GM08714 (cell line): ENCODE results near the gene WNT1.

Experiments used
- H3K4me3 ChIP-seq: fragments of 200-500 bp; sonication (Bioruptor generic); 2 replicates; pipeline ENCODE4 v1.5.1; 2014; ENCODE audit warnings: mild to moderate bottlenecking, low read length, inconsistent platforms
- ZNF274 ChIP-seq: IDR thresholded peaks from 2 replicates; pipeline ENCODE4 v1.6.1; 2012; ENCODE audit warnings: mild to moderate bottlenecking, low read depth, low read length

Gene WNT1

DNA sequence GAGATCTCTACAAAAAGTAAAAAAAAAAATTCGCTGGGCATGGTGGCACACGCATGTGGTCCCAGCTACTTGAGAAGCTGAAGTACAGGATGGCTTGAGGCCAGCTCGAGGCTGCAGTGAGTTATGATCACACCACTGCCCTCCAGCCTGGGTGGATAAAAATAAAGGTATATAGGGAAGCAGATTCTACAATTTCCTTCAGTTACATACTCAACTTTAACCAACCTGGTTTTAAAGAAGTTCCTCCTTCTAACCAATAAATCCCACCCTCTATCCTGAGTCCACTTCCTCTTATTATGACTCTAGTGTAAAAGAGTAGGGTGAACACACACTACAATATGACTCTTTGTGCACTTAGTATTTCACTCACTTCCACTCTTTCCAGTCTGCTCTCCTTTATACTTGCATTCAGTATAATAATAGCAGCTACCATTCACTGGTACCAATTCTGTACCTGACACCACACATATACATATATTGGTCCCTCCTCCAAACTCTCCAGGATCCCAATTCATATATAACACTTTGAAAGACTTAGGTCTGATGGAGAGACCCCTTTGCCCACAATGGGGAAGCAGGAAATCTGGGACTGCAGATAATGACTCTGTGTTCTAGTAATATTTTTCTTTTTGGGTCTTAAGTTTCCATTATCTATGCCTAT lies 23.2 kb upstream of the WNT1 start:
- no peak for TF ChIP-seq ZNF274
- no peak overlapping the region for H3K4me3 ChIP-seq

DNA sequence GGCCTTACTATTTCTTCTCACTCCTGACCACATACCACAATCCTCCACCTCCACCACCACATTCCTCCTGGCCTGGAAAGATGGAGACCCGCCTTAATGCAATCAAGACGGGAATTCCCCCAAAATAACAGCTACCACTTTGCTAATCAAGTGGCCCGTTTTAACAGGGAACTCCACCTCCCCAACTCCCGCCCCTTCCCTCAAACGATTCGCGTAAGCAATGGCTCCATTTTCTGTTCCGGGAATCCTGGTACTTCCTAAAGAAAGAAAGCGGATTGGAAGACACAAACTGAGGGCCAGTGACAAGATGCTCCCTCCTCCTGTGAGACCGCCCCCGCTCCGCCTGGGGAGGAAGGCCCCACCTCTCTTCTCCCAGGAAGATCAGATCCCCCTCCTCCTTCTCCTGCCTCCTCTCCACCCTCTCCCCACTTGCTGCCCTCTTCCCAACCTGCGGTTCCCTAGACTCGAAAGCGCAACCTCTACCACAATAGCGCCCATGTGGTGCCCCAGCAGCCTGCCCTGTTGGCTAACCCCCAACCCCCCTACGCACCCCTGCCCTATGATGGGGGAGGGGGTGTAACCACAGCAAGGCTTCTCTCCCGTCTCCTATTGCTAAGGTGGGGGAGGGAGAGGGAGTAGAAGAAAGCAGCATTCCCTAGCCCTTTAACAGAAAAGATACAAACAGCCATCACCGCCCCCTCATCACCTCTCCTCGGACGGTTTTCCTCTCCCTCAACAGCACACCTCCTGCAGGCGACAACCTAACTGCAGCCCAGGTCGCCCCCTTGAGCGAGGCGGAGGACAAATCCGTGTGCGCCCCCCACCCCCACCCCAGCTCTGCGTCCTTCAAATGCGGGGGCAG lies 21.6 kb upstream of the WNT1 start:
- H3K4me3 ChIP-seq, result peak overlapping the region; percentile 90
- no peak for TF ChIP-seq ZNF274

DNA sequence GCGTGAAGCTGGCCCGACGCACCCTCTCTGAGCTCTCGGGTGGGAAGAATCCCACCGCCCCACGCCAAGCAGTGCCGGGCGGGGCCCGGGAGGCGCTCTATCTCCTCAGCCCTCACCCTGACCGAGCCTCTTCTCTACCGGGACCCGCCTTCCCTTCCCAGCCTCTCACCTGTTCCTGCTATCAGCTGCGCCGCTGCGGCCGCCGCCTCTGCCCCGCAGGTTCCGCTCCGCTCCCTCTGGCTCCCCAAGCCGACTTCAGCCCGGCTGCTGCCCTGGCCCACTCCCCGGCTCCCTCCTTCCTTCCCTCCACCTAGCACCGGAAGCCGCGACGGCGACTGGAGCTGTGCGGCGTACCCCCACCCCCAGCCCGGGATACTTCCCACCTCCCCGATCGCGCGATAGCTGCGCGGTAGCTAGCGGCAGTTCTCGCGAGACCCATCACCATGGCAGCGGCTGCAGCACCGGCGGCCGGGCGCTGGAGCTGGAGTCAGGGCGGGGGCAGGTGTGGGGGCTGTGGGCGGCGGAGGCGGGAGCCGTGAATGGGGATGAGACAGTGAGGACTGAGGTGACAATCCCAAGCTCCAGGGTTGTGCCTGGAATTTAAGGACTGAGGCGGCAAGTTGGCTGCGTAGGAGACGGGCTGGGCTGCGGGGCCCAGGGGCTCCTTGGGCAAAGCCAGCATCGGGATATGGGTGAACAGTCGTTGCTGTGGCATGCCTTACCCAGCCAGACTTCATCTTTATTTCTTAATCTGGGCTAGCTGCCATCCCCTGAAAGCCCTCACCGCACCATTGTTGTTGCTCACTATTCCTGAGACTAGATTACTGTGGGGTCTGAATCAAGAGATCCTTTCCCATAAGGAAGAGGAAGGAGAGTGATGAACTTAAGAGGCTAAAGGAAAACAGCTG lies 20.7 kb upstream of the WNT1 start, which contains the start of gene ARF3:
Gene ARF3, minus strand, starts transcription at position 347 of the 908 bp plus-strand sequence. CDS start 16,392 bp downstream, outside the sequence.
- peak within 1 kb of the TSS; percentile 90 for H3K4me3 ChIP-seq
- TF ChIP-seq ZNF274, result no peak

DNA sequence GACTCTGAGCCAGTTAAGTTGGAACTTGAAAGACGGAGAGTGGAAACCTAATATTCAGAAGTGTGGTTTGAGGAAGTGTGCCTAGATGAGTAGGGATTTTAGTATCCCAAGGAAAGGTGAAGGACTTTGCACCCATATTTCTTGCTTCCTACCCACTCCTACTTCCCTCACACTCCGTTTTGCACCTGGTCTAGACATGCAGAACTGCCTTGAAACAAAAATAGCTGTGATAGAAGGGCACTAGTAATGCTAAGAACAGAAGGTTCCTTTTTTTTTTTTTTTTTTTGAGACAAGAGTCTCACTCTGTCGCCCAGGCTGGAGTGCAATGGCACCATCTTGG lies 20.1 kb upstream of the WNT1 start:
- no peak for TF ChIP-seq ZNF274
- peak overlapping the region; percentile 90 for H3K4me3 ChIP-seq

DNA sequence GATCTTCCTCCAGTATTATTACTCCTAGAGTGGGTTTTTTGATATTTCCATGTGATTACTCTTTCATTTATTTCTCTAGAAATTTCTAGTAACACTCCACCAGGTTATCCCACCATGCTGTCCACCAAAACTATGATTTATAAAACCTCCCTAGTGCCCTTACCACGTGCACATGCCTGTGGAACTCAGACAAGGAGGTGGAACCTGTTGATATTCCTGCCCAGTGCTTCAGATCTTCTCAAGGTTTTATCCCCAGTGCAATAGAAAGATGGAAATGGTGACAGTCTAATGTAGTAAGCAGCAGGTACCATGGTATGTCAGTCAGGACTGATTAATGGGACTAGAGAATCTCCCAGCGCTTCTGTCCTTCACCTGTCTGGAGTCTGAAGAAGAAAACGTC lies 17.3 kb upstream of the WNT1 start:
- TF ChIP-seq ZNF274, result no peak
- no peak overlapping the region for H3K4me3 ChIP-seq

DNA sequence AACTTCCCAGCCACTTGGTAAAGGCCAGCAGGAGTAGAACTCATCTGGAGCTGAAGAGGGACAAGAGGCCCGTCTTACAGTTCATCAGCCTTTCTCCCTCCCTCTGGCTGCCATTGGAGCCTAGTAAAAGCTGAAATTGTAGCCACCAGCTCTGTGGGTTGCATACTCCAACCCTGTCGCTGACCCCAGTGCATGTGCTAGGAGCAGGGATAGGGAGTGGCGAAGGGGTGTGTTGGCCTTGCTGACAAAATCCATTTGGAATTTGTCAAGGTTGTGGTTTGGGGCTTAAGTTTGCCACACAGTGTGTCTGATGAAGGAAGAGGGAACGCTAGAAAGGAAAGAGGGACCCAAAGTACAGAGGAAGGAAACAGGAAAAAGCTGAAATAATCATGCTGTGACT lies 16.8 kb upstream of the WNT1 start:
- H3K4me3 ChIP-seq, result no peak overlapping the region
- no peak for TF ChIP-seq ZNF274

DNA sequence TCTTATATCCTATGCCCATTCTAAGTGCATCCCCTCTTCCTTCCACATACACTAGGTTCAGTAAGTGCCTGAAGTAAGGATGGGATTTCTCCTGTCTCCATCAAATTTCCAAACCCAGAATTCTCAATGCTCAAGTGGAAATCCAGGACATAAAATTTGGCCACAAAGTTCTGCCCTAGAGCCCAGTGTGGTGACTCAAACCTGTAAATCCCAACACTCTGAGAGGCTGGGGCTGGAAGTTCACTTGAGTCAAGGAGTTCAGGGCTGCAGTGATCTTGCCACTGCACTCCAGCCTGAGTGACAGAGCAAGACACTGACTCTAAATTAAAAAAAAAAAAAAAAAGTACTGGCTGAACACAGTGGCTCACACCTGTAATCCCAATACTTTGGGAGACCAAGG lies 16.3 kb upstream of the WNT1 start:
- no peak overlapping the region for H3K4me3 ChIP-seq
- no peak for TF ChIP-seq ZNF274

DNA sequence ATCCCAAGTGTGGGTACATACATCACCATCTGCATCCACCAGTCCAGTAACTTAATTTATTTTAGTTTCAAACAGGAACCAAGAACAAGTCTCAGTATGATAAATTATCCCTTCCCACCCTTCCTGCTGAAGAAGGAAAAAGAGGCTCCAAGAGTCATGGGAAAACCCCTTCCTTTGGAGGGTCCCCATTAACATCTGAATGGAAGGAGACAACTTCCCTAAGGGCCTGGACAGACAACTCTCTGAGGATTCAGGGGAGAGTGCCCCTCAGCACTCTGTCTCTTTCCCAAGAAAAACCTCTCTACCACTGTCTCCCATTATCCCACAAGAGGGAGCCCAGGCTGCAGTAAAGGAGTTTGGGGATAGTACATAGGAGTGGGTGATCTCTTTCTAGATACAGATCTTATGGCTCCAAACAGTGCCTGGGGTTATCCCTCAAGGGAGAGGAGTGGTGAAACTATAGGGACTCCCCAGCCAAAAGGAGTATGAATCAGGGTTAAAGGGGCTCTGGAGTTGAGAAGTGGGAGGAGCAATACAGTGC lies 12.8 kb upstream of the WNT1 start:
- no peak for TF ChIP-seq ZNF274
- H3K4me3 ChIP-seq, result no peak overlapping the region

DNA sequence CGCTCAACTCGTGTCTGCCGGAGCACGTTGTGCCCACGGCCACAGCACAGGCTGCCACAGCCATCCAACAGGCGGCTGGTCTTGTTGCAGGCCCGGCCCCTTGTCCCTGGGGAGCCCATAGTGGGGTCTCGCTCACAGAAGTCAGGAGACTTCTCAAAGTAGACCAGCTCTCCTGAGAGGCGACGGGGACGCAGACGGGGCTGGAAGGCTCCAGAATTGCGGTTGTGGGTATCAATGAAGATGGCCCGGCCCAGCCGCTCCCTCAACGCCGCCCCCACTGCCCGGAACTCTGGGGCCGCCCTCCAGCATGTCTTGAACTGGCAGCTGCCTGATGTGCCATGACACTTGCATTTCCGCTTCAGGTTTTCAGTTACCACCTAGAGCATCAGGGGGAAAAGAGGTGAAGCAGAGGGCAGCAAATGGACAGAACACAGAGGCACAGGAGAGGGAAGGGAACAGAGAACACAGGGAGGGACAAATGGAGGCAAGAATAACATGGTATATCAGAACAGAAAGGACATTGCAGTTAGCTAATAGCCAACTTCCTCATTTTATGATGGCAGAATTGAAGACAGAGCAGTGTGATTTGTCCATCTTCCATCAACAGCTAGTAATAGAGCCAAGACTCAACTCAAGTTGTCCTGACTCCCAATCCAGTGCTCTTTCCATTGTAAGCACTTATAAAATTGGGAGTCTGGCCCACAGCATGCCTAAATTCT lies 11.8 kb upstream of the WNT1 start:
- TF ChIP-seq ZNF274, result no peak
- H3K4me3 ChIP-seq, result no peak overlapping the region

DNA sequence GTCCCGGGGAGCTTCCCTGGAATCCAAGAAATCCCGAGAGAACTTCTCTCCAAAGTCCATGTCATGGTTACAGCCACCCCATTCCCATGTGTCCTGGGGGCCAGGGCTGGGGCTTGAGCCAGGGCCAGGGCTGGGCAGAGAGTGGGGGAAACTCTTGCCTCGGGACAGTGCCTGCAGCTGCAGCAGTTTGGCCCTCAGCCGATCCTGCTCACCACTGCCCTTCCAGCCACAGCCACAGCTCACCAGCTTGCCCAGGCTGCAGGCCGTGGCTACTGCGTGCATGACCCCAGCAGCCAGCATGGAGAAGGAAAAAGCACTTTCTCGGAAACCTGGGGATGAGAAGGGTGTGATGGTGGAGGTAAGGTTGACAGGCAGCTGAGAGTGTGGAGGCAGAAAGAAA lies 10.1 kb upstream of the WNT1 start:
- no peak for TF ChIP-seq ZNF274
- H3K4me3 ChIP-seq, result no peak overlapping the region

DNA sequence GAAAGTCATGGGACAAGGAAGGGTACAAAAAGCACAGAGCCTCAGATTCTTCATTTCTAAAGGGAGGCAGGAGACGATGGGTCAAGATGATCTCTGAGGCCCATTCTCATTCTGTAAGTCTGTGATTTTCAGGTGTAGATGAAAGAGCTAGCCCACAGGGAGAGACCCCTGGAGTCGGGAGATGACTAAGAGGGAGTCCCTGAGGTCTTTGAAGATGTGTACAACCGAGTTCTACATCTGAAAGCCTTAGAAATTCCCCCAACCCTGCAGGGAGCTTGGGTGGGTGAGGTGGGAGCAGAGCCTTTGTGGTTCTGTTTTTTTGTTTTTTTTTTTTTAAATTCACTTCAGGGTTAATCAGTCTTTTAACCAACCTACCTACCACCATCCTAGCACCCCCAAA lies 9.7 kb upstream of the WNT1 start:
- TF ChIP-seq ZNF274, result no peak
- H3K4me3 ChIP-seq, result no peak overlapping the region

DNA sequence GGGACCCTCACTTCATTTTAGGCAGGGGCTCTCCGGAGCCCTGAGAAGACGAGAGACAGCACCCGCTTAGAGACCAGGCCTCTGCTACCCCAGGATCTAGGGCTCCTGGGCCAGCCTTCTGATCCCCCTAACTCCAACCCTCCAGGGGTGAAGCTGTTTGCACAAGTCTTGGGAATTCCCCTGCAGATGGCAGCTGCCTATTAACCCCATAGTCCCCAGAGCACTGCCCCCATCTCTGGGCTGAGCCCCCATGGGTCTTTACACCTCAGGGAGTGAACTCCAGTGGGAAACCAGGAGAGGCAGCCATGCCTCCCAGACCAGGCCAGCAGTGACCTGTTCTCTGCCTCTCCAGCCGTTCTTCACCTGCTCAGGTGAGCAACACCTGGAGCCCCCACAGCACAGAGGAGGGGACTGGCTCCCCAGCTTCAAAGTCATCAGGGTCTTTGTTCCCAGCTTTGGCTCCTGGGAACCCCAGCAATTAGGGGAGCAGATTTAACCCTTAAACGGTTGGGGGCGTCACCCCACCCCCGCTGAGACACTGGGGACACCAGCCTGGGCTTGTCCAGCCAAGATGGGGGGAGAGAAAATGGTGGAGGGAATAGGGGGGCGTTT lies 8.9 kb upstream of the WNT1 start:
- no peak overlapping the region for H3K4me3 ChIP-seq
- no peak for TF ChIP-seq ZNF274
